Omental fat pad (tissue), 4 donors: ENCODE results near the gene TMEM245. TPM values are rescaled to one million over a fixed set of nuclear protein-coding genes. Genes with fewer than 3 reads are reported as not detected.

Source experiments
- ATAC-seq: fragments of 150-250 bp; one replicate; pipeline ENCODE4 v1.9.1; 2016; ENCODE audit warnings: mild to moderate bottlenecking, moderate library complexity; ENCODE audit not compliant: low FRiP score
- DNase-seq: peaks from one replicate; pipeline ENCODE4 v3.0.0-alpha.2; 2019; ENCODE audit warnings: low spot score
- total RNA-seq, 4 donors: library from RNA; depleted of rRNA; stranded (reverse); fragments of >200 nt; gene quantifications; one replicate each; pipeline ENCODE4 v1.1.0, GENCODE V29; 2016
- TF ChIP-seq, protein P1 (sequence below), 3 donors: fragments of 450-650 bp; IDR thresholded peaks; one replicate each; pipeline ENCODE4 v1.5.1; 2016 to 2017; ENCODE audit warnings: antibody characterized with exemption in 3 of 3, mild to moderate bottlenecking in 3 of 3, moderate library complexity in 2 of 3

TMEM245 gene
- total RNA-seq, 4 donors from 2014 or later, result 64.8 to 91.5 (median 76.5) TPM

DNA sequence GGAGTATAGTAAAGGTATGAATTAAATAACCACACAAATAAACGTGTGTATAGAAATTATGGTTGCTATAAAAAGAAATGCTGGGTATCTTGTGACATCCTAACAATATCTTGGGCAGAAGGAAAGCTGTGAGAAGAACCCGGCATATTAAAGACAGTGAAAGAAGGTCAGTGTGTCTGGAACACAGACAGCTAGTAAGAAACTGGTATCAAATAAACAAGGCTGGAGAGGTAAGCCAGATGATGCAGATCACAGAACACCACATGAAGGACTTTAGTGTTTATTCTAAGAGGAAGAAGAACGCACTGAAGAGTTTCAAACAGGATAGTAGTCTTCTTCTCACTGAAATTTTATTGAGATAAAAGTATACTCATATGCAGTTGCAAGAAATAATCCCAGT is 24.4 kb downstream of the TMEM245 start:
- no peak for ATAC-seq
- TF ChIP-seq, protein P1, sequence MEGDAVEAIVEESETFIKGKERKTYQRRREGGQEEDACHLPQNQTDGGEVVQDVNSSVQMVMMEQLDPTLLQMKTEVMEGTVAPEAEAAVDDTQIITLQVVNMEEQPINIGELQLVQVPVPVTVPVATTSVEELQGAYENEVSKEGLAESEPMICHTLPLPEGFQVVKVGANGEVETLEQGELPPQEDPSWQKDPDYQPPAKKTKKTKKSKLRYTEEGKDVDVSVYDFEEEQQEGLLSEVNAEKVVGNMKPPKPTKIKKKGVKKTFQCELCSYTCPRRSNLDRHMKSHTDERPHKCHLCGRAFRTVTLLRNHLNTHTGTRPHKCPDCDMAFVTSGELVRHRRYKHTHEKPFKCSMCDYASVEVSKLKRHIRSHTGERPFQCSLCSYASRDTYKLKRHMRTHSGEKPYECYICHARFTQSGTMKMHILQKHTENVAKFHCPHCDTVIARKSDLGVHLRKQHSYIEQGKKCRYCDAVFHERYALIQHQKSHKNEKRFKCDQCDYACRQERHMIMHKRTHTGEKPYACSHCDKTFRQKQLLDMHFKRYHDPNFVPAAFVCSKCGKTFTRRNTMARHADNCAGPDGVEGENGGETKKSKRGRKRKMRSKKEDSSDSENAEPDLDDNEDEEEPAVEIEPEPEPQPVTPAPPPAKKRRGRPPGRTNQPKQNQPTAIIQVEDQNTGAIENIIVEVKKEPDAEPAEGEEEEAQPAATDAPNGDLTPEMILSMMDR (IDR thresholded peaks at IDR 0.05), result no peak
- no peak for DNase-seq

DNA sequence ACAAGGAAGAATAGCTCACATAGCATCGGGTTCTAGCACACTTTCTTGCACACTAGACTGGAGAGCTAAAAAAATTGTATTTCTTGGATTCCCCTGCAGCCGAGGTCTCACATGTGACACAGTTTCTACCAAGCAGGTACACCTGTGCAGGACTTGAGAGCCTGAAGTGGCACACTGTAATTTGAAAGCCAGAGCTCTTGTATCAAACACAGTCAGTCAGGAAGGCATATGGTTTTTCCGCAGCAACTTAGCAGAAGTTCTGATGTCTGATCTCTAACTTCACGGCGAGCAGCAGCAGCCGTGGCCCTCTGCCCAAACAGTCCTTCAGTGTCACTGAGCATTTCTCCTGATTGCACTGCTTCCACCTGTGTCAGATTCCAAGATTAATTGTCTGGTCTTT is 25.5 kb downstream of the TMEM245 start:
- ATAC-seq (no peak), DNase-seq (no peak)
- TF ChIP-seq, protein P1 (IDR thresholded peaks at IDR 0.05), result no peak

DNA sequence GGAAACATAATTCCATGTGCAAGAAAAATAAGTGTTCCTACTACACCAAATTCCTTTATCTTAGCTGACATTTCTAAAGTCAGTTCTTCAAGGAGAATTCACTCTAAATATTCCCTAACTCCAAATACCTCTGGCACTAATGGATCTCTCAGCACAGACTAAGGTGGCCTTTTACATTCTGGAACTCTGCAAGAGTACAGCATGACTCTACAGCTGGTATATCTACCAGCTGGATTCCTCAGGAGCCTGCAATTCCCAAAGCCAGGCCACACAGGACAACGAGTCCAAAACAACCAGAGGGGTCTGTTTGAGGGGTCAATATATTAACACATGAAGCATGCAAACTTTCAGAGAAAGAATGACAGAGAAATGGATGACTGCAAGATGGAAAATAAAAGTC is 27.2 kb downstream of the TMEM245 start:
- no peak for DNase-seq
- no peak for ATAC-seq
- TF ChIP-seq, protein P1 (IDR thresholded peaks at IDR 0.05), result no peak

DNA sequence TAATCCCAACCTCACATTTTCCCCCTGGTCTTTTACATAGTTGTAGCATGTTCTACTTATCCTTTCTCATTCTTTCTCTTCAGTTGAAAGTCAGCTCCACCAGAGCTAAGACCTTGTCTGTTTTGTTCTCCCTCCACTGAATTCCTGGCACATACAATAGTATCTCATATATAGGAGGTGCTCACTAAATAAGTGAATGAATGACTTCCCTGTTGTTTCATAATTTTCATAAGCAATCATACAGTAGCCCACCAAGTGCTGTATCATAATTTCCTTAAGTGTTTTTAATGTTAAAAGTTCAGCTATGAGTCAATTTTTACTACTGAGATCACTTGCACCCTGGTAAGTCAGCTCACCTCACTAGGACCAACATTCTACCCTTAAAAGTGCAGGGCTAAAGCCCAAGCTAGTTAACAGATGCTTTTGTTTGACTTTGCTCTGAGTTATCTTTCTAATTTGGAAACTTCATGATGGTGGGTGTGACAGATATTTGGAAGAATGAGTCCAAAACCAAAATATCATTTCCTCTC is 27.6 kb downstream of the TMEM245 start:
- DNase-seq (no peak), ATAC-seq (no peak)

DNA sequence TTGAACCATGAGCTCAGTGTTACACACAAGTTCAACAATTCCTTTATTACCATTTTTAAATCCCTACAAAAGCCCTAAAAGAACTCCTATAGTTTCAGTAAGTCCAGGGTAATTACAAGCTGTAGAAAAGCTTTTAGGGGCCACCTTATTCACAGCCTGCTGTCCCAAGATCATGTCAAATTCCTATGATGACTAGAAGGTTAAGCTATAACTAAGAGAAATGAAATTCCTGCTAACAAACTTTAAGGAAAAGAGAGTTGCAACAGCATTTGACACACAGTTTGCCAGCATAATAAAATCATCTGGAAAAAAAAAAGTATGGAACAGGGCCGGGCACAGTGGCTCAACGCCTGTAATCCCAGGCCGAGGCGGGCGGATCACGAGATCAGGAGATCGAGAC is 31.5 kb downstream of the TMEM245 start:
- no peak for DNase-seq
- TF ChIP-seq, protein P1 (IDR thresholded peaks at IDR 0.05), result no peak

More for the DNA sequence above, 27.6 kb downstream of the TMEM245 start:
- TF ChIP-seq, protein P1 (IDR thresholded peaks at IDR 0.05), result no peak

DNA sequence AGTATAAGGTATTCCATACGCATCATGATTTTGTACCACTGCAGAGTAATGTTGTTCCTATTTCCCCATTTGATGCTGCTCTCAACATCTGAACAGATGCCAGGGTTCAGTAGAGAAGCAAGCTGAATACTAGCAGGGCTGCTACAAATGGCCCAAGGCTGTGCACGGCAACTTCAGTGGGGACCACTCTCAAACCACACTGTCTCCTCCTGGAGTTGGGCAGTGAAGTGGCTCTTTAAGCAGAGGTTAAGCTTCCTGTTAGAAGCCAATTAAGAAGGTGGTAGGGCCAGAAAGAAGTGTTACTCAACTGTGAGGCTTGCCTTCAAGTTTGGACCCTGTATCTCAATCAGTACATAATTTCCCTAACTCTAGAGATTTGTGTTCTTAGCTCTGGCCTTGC is 32.0 kb downstream of the TMEM245 start:
- ATAC-seq, result no peak
- no peak for DNase-seq
- TF ChIP-seq, protein P1 (IDR thresholded peaks at IDR 0.05), result no peak

More for the DNA sequence above, 31.5 kb downstream of the TMEM245 start:
- no peak for ATAC-seq

DNA sequence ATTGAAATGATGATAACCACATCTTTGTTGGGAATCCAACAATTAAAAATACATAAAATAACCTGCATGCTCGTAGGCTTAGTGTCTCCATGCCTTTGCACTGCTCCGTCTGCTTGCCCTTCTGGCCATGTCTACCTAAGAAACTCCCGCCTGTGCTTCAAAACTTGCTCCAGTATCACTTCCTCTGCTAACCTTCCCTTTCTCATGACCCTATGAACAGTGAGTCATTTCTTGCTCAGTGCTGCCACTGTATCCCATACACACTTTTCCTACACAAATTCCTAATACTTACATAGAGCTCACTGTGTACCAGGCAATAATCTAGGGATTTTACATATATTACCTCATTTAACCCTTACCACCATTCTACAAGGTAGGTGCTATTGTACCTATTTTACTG is 33.5 kb downstream of the TMEM245 start:
- DNase-seq (no peak), ATAC-seq (no peak)
- TF ChIP-seq, protein P1 (IDR thresholded peaks at IDR 0.05), result no peak
